SK-N-MC (cell line): ENCODE measurements around the gene NEK1.

Experiments used
- EZH2 ChIP-seq: fragments of 200-600 bp; sonication (generic); IDR thresholded peaks from one replicate; pipeline ENCODE4 v1.6.1; 2017; ENCODE audit warnings: antibody characterized with exemption
- POLR2AphosphoS5 ChIP-seq: IDR thresholded peaks from 2 replicates; pipeline ENCODE4 v1.6.1; 2012; ENCODE audit warnings: mild to moderate bottlenecking, low read depth, low read length, borderline replicate concordance

DNA sequence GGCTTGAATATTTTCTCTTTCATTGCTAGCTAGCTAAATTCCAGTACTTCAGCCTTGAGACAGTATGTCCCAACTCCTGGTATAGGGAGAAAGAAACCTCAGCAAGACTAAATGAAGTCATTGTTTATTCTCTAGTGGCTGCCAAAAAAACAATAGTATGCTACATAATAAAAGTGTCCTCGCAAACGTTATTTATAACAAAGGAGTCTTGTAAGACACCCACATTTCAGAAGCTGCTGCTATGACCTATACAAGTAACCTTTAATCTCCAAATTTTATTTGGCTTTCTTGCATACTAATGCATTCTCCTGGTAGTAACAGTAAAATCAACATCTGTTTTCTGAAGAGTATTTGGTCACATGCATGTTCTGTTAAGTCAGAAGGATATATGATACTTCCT, 28.8 kb downstream of the NEK1 start:
- no peak for TF ChIP-seq EZH2
- TF ChIP-seq POLR2AphosphoS5 = no peak
